ENCODE results near the gene ATP1A4.

GRCh38 chr1:160210561-160210960 lies 59.2 kb downstream of the ATP1A4 start:
- TF ChIP-seq ZFP3 (CRISPR knock-in tag; IDR thresholded peaks at IDR 0.05) (no peak), PATZ1 (CRISPR knock-in tag; IDR thresholded peaks at IDR 0.05; ENCODE audit: borderline replicate concordance) (no peak)

Measured in SK-N-SH treated with all-trans-retinoic acid at 6 μM for 48 hours (cell line).